ENCODE measurements around the gene CTTNBP2. TPM values are rescaled to one million over a fixed set of nuclear protein-coding genes. Genes with fewer than 3 reads are reported as not detected.
A peak's percentile ranks its signal among the peaks of the same experiment; 100 is the strongest.

CTTNBP2 gene
- total and polyA plus RNA-seq, 2 donors (not counting 1 experiment from before 2014, with no cell fraction given) = 8.3 to 12.0 TPM

GRCh38 chr7:117848941-117849340, 24.3 kb downstream of the CTTNBP2 start:
- Histone ChIP-seq H3K4me3 (replicated peaks in 1 of 4; ENCODE audit: control extremely low read depth in 1 of 4, insufficient read depth in 1 of 4, low read depth in 3 of 4, low read length in 4 of 4) (no peak overlapping the region), H3K36me3 (ENCODE audit: control insufficient read depth, insufficient read depth, low read length) (no peaks in the 10 kb centered on the region), H3K4me2 (ENCODE audit: extremely low read depth, insufficient read depth, low read length) (no peak overlapping the region), H3K79me2 (ENCODE audit: control insufficient read depth, insufficient read depth, low read length) (no peaks in the 10 kb centered on the region), H2AFZ (ENCODE audit: low read length) (no peak overlapping the region), H3K27me3 (ENCODE audit: control insufficient read depth, insufficient read depth, low read length) (no peaks in the 10 kb centered on the region), H3K4me1 (ENCODE audit: control insufficient read depth, extremely low read depth, insufficient read depth, low read length) (no peaks in the 10 kb centered on the region), H3K27ac (ENCODE audit: insufficient read depth, low read length) (no peak overlapping the region), H4K20me1 (ENCODE audit: control insufficient read depth, extremely low read depth, insufficient read depth, low read length) (no peaks in the 10 kb centered on the region), H3K9ac (ENCODE audit: insufficient read depth, low read length) (no peak overlapping the region), H3K9me3 (ENCODE audit: control insufficient read depth, insufficient read depth, low read depth, low read length) (no peaks in the 10 kb centered on the region)
- no peak for TF ChIP-seq CTCF (conservative IDR thresholded peaks at IDR 0.05 in 1 of 2, IDR thresholded peaks at IDR 0.05 in 1 of 2; ENCODE audit: low read depth in 1 of 2, low read length in 2 of 2)
- TF ChIP-seq EZH2 (IDR thresholded peaks at IDR 0.05; ENCODE audit: low read length, missing control alignments) = no peak
- peak in 1 of 2 donors; percentile 38 for DNase-seq (ENCODE audit: low read depth in 2 of 2)

GRCh38 chr7:117844678-117845077, 28.6 kb downstream of the CTTNBP2 start:
- H3K79me2 ChIP-seq (ENCODE audit: control insufficient read depth, insufficient read depth, low read length) = no peaks in the 10 kb centered on the region
- TF ChIP-seq EZH2 (IDR thresholded peaks at IDR 0.05; ENCODE audit: low read length, missing control alignments) (no peak), CTCF (conservative IDR thresholded peaks at IDR 0.05 in 1 of 2, IDR thresholded peaks at IDR 0.05 in 1 of 2; ENCODE audit: low read depth in 1 of 2, low read length in 2 of 2) (no peak)

GRCh38 chr7:117841611-117842010, 31.6 kb downstream of the CTTNBP2 start:
- Histone ChIP-seq H3K79me2 (ENCODE audit: control insufficient read depth, insufficient read depth, low read length) (no peaks in the 10 kb centered on the region), H3K4me2 (ENCODE audit: extremely low read depth, insufficient read depth, low read length) (no peak overlapping the region), H3K27ac (ENCODE audit: insufficient read depth, low read length) (no peak overlapping the region), H3K9me3 (ENCODE audit: control insufficient read depth, insufficient read depth, low read depth, low read length) (no peaks in the 10 kb centered on the region), H3K4me1 (ENCODE audit: control insufficient read depth, extremely low read depth, insufficient read depth, low read length) (no peaks in the 10 kb centered on the region), H3K27me3 (ENCODE audit: control insufficient read depth, insufficient read depth, low read length) (no peaks in the 10 kb centered on the region), H2AFZ (ENCODE audit: low read length) (no peak overlapping the region), H3K36me3 (ENCODE audit: control insufficient read depth, insufficient read depth, low read length) (no peaks in the 10 kb centered on the region), H3K4me3 (replicated peaks in 1 of 4; ENCODE audit: control extremely low read depth in 1 of 4, insufficient read depth in 1 of 4, low read depth in 3 of 4, low read length in 4 of 4) (no peak overlapping the region), H4K20me1 (ENCODE audit: control insufficient read depth, extremely low read depth, insufficient read depth, low read length) (no peaks in the 10 kb centered on the region), H3K9ac (ENCODE audit: insufficient read depth, low read length) (no peak overlapping the region)
- DNase-seq (ENCODE audit: low read depth in 2 of 2) = no peak
- TF ChIP-seq CTCF (conservative IDR thresholded peaks at IDR 0.05 in 1 of 2, IDR thresholded peaks at IDR 0.05 in 1 of 2; ENCODE audit: low read depth in 1 of 2, low read length in 2 of 2) (no peak), EZH2 (IDR thresholded peaks at IDR 0.05; ENCODE audit: low read length, missing control alignments) (no peak)

More at GRCh38 chr7:117844678-117845077, 28.6 kb downstream of the CTTNBP2 start:
- Histone ChIP-seq H3K27me3 (ENCODE audit: control insufficient read depth, insufficient read depth, low read length) (no peaks in the 10 kb centered on the region), H4K20me1 (ENCODE audit: control insufficient read depth, extremely low read depth, insufficient read depth, low read length) (no peaks in the 10 kb centered on the region), H3K9ac (ENCODE audit: insufficient read depth, low read length) (no peak overlapping the region), H3K4me3 (replicated peaks in 1 of 4; ENCODE audit: control extremely low read depth in 1 of 4, insufficient read depth in 1 of 4, low read depth in 3 of 4, low read length in 4 of 4) (no peak overlapping the region), H3K4me1 (ENCODE audit: control insufficient read depth, extremely low read depth, insufficient read depth, low read length) (no peaks in the 10 kb centered on the region), H3K9me3 (ENCODE audit: control insufficient read depth, insufficient read depth, low read depth, low read length) (no peaks in the 10 kb centered on the region), H3K4me2 (ENCODE audit: extremely low read depth, insufficient read depth, low read length) (no peak overlapping the region), H3K27ac (ENCODE audit: insufficient read depth, low read length) (no peak overlapping the region), H3K36me3 (ENCODE audit: control insufficient read depth, insufficient read depth, low read length) (no peaks in the 10 kb centered on the region), H2AFZ (ENCODE audit: low read length) (no peak overlapping the region)
- no peak for DNase-seq (ENCODE audit: low read depth in 2 of 2)

Measured in fibroblast of lung (primary cell).